SK-N-SH treated with all-trans-retinoic acid at 6 μM for 48 hours (cell line): Measurements from ENCODE around the gene TNIP3.

Experiments used
- TCF4 ChIP-seq: fragments of 250-450 bp; sonication (Bioruptor Pico); IDR thresholded peaks from 2 replicates; pipeline ENCODE4 v1.8.0; 2021; ENCODE audit warnings: mild to moderate bottlenecking, moderate library complexity, borderline replicate concordance
- ZC3H10 ChIP-seq: fragments of 250-450 bp; sonication (Bioruptor Pico); IDR thresholded peaks from 2 replicates; pipeline ENCODE4 v1.5.1; 2021; ENCODE audit warnings: mild to moderate bottlenecking, moderate library complexity

DNA sequence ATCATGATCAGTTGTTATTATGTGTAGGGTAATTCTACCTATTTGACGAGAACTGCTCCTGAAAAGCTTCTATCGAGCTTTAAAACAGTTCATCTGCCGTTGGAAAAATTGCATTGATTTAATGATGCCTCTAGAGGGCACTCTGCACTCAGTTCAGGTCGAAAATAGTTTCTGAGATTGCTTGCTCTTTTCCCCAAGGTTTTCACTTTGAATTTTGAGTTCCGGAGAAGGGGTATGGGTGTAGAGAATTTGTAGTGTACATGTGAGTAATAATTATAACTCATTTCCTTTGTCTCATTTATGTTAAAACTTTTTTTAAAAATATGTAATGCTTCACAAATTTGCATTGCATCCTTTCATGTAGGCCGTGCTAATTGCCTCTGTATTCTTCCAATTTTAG is 28.4 kb upstream of the TNIP3 start:
- TF ChIP-seq TCF4 (CRISPR knock-in tag) (no peak), ZC3H10 (CRISPR knock-in tag) (no peak)
